ENCODE results near the gene GABRE. TPM values are rescaled to one million over a fixed set of nuclear protein-coding genes. Genes with fewer than 3 reads are reported as not detected.

Gene GABRE, protein sequence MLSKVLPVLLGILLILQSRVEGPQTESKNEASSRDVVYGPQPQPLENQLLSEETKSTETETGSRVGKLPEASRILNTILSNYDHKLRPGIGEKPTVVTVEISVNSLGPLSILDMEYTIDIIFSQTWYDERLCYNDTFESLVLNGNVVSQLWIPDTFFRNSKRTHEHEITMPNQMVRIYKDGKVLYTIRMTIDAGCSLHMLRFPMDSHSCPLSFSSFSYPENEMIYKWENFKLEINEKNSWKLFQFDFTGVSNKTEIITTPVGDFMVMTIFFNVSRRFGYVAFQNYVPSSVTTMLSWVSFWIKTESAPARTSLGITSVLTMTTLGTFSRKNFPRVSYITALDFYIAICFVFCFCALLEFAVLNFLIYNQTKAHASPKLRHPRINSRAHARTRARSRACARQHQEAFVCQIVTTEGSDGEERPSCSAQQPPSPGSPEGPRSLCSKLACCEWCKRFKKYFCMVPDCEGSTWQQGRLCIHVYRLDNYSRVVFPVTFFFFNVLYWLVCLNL
- 15.9 to 28.1 TPM (median 23.7 TPM) in 5 replicates for total RNA-seq (2022; extraction: Qiagen RNA extraction; ENCODE audit: low read depth)

GRCh38 chrX:151974336-151975227 is at the start of gene GABRE:
GABRE (minus strand) TSS chrX:151974676; CDS start chrX:151974625, 51 bp downstream.

GRCh38 chrX:151912780-151913179 is 61.7 kb downstream of the GABRE start, which contains the start of gene MAGEA4:
MAGEA4 (plus strand) TSS chrX:151912889; CDS start chrX:151923665, 10,776 bp downstream.

Other genes starting within 250 kb of the GABRE start
- not detected in 5 replicates for gene CNGA2, start 239.9 kb downstream of the GABRE start, total RNA-seq (2022; extraction: Qiagen RNA extraction; ENCODE audit: low read depth)
- gene MAGEA4, start 61.8 kb downstream of the GABRE start, total RNA-seq (2022; extraction: Qiagen RNA extraction; ENCODE audit: low read depth), result not detected in 5 replicates
- 0.04 to 0.06 TPM (median 0.05 TPM) in 3 of 5 replicates, not detected in the others for gene MAGEA10, start 163.9 kb upstream of the GABRE start, total RNA-seq (2022; extraction: Qiagen RNA extraction; ENCODE audit: low read depth)